OCI-LY7 (cell line): ENCODE data around the gene BSX. TPM values are rescaled to one million over a fixed set of nuclear protein-coding genes. Genes with fewer than 3 reads are reported as not detected.

Experiments used
- BruUV-seq: library from RNA; stranded (reverse); fragments of 400-500 nt; replicated peaks from 2 replicates; lab custom pipeline; 2021; lab: Mats Ljungman, UMichigan
- CTCF ChIA-PET: fragments of 300-600 bp; sonication (Branson Sonifier 250); formaldehyde crosslinking; loops from one replicate; lab custom pipeline; 2022; ENCODE audit warnings: antibody characterized with exemption; ENCODE audit not compliant: unreplicated experiment; lab: Charles Lee
- POLR2A ChIA-PET: fragments of 300-600 bp; sonication (Branson Sonifier 250); formaldehyde crosslinking; loops from one replicate; lab custom pipeline; 2022; ENCODE audit warnings: antibody characterized with exemption; lab: Charles Lee
- DNase-seq: peaks from one replicate; pipeline ENCODE4 v3.0.0-alpha.2; 2015; ENCODE audit warnings: low spot score
- H2AFZ ChIP-seq: fragments of 200-600 bp; sonication (generic), shearing (Covaris generic); 2 replicates; pipeline ENCODE4 v1.6.1; 2014; ENCODE audit warnings: mild to moderate bottlenecking, antibody characterized with exemption, low read length, moderate library complexity
- H3K27ac ChIP-seq: fragments of 200-600 bp; sonication (generic); 2 replicates; pipeline ENCODE4 v1.5.1; 2014; ENCODE audit warnings: mixed run types, low read depth, mild to moderate bottlenecking, moderate library complexity, low read length, inconsistent platforms; ENCODE audit not compliant: poor library complexity, severe bottlenecking
- H3K36me3 ChIP-seq: fragments of 200-600 bp; sonication (generic); 2 replicates; pipeline ENCODE4 v1.6.1; 2014; ENCODE audit warnings: mild to moderate bottlenecking, antibody characterized with exemption, low read length, moderate library complexity, mixed read lengths; ENCODE audit not compliant: insufficient read depth
- H3K4me1 ChIP-seq: fragments of 200-600 bp; sonication (generic); 2 replicates; pipeline ENCODE4 v1.5.1; 2014; ENCODE audit warnings: mild to moderate bottlenecking, low read length; ENCODE audit not compliant: insufficient read depth, poor library complexity, severe bottlenecking
- H3K4me2 ChIP-seq: fragments of 200-600 bp; sonication (generic); 2 replicates; pipeline ENCODE4 v1.6.1; 2014; ENCODE audit warnings: mild to moderate bottlenecking, low read length
- H3K4me3 ChIP-seq: fragments of 200-600 bp; sonication (generic); 2 replicates; pipeline ENCODE4 v1.5.1; 2014; ENCODE audit warnings: mild to moderate bottlenecking, low read depth, low read length; ENCODE audit not compliant: poor library complexity, severe bottlenecking
- H3K79me2 ChIP-seq: fragments of 200-600 bp; sonication (generic); 2 replicates; pipeline ENCODE4 v1.6.1; 2016; ENCODE audit warnings: low read depth, mild to moderate bottlenecking, low read length, moderate library complexity, mixed read lengths; ENCODE audit not compliant: insufficient read depth
- H3K9me2 ChIP-seq: fragments of 200-600 bp; sonication (generic); 2 replicates; pipeline ENCODE4 v1.6.1; 2016; ENCODE audit warnings: mild to moderate bottlenecking, low read length, mixed read lengths; ENCODE audit not compliant: insufficient read depth
- H3K9me3 ChIP-seq: fragments of 200-600 bp; sonication (generic); 2 replicates; pipeline ENCODE4 v1.6.1; 2014; ENCODE audit warnings: mild to moderate bottlenecking, mixed run types, low read length, mixed read lengths
- H4K20me1 ChIP-seq: fragments of 200-600 bp; sonication (generic); 2 replicates; pipeline ENCODE4 v1.6.1; 2014; ENCODE audit warnings: mild to moderate bottlenecking, antibody characterized with exemption, low read length, moderate library complexity, mixed read lengths; ENCODE audit not compliant: insufficient read depth
- CTCF ChIP-seq: fragments of 200-600 bp; sonication (generic); conservative IDR thresholded peaks from 2 replicates; pipeline ENCODE4 v1.5.1; 2014; ENCODE audit warnings: mild to moderate bottlenecking, antibody characterized with exemption, low read length, moderate library complexity, mixed read lengths
- EZH2phosphoT487 ChIP-seq: fragments of 200-600 bp; sonication (generic); IDR thresholded peaks from 2 replicates; pipeline ENCODE4 v1.6.1; 2018; ENCODE audit warnings: low read depth, borderline replicate concordance, mild to moderate bottlenecking, mixed run types, antibody characterized with exemption, low read length, moderate library complexity, mixed read lengths
- intact Hi-C: fragments of 100-400 bp; cut with micrococcal nuclease; formaldehyde crosslinking; loops from one replicate; pipeline ENCODE4 v1.10.0; 2022; ENCODE audit not compliant: unreplicated experiment
- total RNA-seq, 2 experiments: library from RNA; depleted of rRNA in 1 of 2; stranded (reverse); fragments of >200 nt in 1 of 2; shearing (Covaris generic) in 1 of 2; gene quantifications; 2 replicates each; pipeline ENCODE4 v1.2.3, GENCODE V29; 2014 to 2022

Gene BSX
- total RNA-seq, 2 experiments from 2014 or later, result not detected

DNA sequence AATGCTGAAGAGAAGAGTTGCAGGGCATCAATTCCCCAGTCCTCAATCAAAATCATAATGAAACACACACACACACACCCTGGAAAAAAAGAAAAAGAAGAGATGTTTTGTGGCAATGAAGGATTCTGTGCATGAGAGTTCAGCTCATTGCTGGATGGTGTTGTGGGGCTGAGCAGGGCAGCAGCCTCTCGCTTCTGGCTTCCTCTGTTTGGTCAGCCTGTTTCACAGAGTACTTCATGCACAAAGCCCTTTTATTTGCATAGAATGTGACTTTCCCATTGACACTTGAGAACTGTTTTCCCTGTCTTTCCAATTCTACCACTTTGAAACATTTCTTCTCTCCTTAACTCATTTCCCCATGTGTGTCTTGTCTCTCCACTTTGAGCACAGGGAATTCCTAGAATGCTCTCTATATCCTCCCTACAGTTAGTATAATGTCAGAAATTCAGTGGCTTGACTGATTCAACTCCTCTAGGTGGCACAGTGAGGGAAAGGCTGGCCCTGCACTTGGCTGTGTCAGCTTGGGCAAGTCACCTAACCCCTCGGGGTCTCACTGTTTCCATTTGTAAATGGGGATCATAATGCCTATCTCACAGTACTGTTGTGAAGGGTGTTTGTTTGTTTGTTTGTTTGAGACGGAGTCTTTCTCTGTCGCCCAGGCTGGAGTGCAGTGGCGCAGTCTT is 25.4 kb upstream of the BSX start:
- Histone ChIP-seq H2AFZ (no peak overlapping the region), H3K9me3 (no peaks in the 10 kb centered on the region), H3K4me1 (no peaks in the 10 kb centered on the region), H3K36me3 (no peaks in the 10 kb centered on the region), H3K9me2 (no peaks in the 10 kb centered on the region), H3K27ac (no peak overlapping the region), H3K4me3 (no peak overlapping the region), H3K4me2 (no peak overlapping the region), H3K79me2 (no peaks in the 10 kb centered on the region), H4K20me1 (no peaks in the 10 kb centered on the region)
- TF ChIP-seq EZH2phosphoT487 (no peak), CTCF (no peak)
- intact Hi-C loops, result no loop called here
- CTCF ChIA-PET, result no interaction called here
- no peak for DNase-seq
- BruUV-seq, result no TSS peak
- POLR2A ChIA-PET, result interaction anchor here (0.7 kb wide), 1 partner anchor 866 kb away, joined by 3 read pairs; no protein-coding TSS in a partner anchor

DNA sequence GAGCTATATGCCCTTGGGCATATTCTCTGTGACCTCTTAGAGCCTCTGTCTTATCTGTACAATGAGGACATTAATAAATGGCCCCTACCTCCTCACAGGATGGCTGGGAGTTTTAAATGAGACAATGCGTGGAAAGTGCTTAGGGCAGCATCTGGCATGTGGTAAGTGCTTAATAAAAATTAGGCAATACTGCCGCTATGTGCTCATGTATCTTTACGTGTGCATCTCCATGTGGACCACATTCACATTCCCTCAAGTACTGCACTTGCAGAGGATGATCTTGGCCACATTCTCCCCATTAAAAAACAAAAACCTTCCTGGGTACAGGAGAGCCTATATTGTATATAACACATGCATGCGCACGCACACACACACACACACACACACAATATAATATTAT is 19.1 kb upstream of the BSX start:
- Histone ChIP-seq H2AFZ (no peak overlapping the region), H3K4me1 (no peaks in the 10 kb centered on the region), H3K9me2 (no peaks in the 10 kb centered on the region), H3K79me2 (no peaks in the 10 kb centered on the region), H3K4me3 (no peak overlapping the region), H3K36me3 (no peaks in the 10 kb centered on the region), H4K20me1 (no peaks in the 10 kb centered on the region), H3K9me3 (no peaks in the 10 kb centered on the region), H3K27ac (no peak overlapping the region), H3K4me2 (no peak overlapping the region)
- intact Hi-C loops, result no loop called here
- TF ChIP-seq EZH2phosphoT487, result no peak
- POLR2A ChIA-PET, result no interaction called here
- no TSS peak for BruUV-seq
- no peak for DNase-seq
- CTCF ChIA-PET, result no interaction called here

- no peak overlapping the region for H3K4me2 ChIP-seq
- intact Hi-C loops, result no loop called here
- no TSS peak for BruUV-seq
- TF ChIP-seq CTCF, result no peak
- TF ChIP-seq EZH2phosphoT487, result no peak
- H3K79me2 ChIP-seq, result no peaks in the 10 kb centered on the region
- H2AFZ ChIP-seq, result no peak overlapping the region
- H3K9me3 ChIP-seq, result no peaks in the 10 kb centered on the region
- no peaks in the 10 kb centered on the region for H3K4me1 ChIP-seq
- CTCF ChIA-PET, result no interaction called here
- H3K9me2 ChIP-seq, result no peaks in the 10 kb centered on the region
- H3K36me3 ChIP-seq, result no peaks in the 10 kb centered on the region
- H3K27ac ChIP-seq, result no peak overlapping the region
- no peak for DNase-seq
- POLR2A ChIA-PET, result no interaction called here
- H4K20me1 ChIP-seq, result no peaks in the 10 kb centered on the region
- H3K4me3 ChIP-seq, result no peak overlapping the region
Observed at GRCh38 chr11:122998727-122999366, 17.2 kb upstream of the BSX start.
